Superior temporal gyrus (tissue), 1 donor: ENCODE data around the gene ATE1.
A peak's percentile ranks its signal among the peaks of the same experiment; 100 is the strongest.
"Not testable (repeated sequence)": the region's sequence is repeated elsewhere in the genome, so short reads cannot be mapped to it uniquely, and the experiment has no call there.

Source experiments
- DNase-seq: peaks from one replicate; pipeline ENCODE4 v3.0.0-alpha.2; 2016; ENCODE audit errors: extremely low spot score

ATE1 gene

DNA sequence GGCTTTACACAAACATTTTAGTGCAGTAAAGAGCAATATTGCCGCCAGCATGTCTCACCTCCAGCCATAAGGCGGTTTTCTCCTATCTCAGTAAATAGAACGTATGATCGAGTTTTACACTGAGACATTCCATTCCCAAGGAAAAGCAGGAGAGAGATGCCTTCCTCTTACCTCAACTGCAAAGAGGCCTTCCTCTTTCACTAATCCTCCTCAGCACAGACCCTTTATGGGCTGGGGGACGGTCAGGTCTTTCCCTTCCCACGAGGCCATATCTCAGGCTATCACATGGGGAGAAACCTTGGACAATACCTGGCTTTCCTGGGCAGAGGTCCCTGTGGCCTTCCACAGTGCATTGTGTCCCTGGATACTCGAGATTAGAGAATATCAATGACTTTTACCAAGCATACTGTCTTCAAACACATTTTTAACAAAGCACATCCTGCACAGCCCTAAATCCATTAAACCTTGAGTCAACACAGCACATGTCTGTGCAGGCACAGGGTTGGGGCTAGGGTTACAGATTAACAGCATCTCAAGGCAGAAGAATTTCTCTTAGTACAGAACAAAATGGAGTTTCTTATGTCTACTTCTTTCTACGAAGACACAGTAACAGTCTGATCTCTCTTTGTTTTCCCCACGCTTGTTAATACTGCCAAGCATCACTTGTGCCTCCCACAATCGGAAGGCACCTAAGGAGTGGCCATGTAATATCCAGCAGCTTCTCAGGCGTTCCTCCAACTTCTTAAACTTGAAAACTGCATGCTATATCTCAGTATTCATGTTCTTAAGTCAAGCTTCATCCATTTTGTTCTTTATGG is 2.6 kb upstream of the ATE1 start:
- DNase-seq: not testable (repeated sequence)

DNA sequence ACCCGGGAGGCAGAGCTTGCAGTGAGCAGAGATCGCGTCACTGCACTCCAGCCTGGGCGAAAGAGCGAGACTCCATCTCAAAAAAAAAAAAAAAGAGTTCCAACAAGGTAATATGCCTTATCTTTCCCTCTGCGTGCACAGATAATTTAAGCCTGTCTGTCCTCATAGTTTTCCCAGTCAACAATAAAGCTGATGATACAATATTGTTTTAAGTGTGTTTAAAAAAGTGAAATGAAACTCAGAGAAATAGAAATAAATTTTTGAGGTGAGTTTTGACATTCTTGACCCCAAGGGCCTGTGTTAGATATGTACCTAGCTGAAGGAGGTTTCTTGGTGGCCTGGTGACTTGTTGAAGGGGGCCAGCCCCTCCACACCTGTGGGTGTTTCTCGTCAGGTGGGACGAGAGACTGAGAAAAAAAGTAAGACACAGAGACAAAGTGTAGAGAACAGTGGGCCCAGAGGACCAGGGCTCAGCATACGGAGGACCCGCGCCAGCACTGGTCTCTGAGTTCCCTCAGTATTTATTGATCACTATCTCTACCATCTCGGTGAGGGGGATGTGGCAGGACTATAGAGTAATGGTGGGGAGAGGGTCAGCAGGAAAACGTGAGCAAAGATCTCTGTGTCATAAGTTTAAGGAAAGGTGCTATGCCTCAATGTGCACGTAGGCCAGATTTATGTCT is 1.9 kb upstream of the ATE1 start:
- DNase-seq: not testable (repeated sequence)

DNA sequence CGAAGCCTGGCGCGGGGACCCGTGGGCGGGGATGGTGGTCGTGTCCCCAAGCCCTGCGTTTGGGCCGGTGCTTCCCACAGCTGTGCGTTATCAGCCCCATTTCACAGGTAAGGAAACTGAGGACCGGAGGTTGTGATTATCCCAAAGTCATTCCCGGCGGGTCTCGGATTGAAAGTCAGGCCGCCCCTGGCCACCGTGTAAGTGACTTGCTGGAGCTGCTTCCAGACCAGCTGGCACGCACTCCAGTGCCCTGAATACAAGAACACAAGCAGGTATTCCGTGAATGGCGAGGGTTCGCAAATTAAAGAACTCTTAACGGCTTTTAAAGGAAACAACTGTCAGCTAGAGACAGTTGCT is 675 bp upstream of the ATE1 start:
- peak; percentile 49 for DNase-seq

DNA sequence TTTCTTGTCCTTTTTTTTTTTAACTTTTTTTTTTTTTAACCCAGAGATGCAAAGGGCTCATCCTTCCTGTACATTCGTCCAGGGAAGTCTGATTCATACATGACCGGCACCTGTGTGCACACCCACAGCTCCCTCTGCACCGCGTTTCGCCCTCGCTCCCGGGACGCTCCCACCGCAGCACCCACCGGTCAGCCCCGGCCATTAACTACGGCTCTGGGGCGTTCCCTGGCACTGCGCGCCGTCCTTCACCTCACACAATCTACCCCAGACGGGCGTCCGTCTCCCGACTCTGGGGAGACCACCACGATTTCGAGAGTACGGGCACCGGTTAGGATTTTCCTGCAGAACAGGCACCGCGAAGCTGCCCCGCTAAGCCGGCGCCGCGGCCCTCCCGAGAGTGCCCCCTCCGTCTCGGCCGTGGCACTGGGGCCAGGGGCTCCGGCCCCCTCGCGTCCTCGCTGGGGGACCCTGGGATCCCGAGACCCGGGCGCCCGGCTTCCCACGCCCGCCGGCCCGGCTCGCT is 452 bp downstream of the ATE1 start:
- peak; percentile 62 for DNase-seq

DNA sequence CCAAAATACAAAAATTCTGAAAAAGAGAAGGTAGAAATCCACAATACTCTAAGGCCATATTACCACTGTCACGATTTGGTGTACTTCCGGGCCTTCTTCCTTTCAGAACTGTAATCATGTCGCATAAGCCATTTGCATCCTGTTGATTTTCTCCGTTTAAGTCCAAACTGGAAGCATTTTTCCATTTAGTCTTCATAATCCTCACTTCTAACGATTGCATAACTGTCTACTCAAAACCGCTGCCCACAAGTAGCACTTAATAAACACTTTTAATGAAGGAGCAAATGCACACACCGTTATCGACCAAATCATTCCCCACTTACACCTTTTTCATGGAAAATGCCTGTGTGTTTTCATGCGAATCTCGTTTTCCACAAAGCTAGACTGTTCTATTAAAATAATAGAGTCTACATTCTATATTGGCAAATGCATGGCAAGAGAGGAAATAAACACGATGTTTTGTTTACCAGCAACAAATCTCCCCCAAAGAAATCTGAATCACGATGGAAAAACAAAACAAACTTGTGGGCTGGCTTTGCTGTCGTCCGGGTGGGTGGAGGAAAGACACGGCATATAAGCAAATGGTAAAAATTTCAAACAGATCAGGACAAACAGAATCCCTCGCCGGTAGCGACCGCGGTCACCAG is 1.0 kb downstream of the ATE1 start:
- DNase-seq: peak; percentile 71

DNA sequence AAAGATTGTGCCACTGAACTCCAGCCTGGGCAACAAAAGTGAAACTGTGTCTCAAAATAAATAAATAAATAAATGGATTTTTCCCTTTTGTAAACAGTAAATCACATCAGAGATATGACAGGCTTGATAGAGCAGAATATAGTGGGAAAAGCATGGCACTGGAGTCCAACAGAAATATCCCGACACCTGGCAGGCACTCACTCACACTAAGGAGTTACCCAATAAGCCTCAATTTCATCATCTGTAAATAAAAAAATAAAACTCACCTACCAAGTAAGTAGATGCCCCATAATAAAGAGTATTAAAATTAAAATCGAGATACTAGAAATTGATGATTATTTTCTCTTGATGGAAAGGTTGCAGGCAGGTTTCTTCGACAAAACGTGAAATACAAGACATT is 1.7 kb downstream of the ATE1 start:
- no peak for DNase-seq

DNA sequence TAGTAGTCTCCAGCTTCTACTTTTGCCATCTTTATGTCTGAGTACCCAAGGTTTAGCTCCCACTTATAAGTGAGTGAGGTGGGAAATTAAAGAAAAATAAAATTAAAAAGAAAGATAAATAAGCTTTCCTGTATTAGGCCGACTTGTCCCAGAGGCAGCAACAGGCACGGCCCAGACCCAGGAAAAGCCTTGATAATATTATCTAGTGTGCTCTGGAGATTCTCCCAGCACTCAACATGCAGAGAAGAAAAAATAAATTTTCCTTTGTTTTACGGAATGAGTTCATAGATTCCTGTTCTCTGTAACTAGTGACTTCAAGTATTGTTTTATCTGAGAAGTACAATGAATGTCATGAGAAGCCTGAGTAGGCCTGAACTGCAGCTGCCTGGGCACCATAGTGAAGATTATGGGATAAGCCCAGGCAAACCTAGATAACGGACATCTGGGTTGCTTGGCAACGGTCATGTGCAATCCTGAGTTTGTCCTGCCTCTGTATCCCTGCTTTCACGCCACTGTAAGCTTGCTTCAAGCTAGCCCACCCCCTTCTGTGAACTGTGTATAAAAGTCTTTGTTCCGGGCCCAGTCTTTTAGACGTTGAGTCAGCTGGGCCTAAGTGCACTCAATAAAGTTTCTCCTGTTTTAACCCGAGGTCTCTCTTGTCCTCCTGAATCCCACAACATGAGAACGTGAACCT is 6.4 kb downstream of the ATE1 start:
- peak; percentile 61 for DNase-seq

DNA sequence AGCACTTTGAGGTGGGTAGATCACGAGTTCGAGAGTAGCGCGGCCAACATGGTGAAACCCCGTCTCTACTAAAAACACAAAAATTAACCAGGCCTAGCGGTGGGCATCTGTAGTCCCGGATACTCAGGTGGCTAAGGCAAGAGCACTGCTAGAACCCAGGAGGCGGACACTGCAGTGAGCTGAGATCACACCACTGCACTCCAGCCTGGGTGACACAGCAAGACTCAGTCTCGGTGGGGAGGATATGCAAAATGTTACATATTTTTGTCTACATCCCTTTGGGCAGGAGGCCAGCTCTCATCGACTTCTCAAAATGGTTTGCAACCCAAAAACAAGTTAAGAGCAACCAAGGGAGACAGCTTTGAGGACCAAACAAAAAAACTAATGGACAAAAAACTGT is 8.2 kb downstream of the ATE1 start:
- DNase-seq: no peak

DNA sequence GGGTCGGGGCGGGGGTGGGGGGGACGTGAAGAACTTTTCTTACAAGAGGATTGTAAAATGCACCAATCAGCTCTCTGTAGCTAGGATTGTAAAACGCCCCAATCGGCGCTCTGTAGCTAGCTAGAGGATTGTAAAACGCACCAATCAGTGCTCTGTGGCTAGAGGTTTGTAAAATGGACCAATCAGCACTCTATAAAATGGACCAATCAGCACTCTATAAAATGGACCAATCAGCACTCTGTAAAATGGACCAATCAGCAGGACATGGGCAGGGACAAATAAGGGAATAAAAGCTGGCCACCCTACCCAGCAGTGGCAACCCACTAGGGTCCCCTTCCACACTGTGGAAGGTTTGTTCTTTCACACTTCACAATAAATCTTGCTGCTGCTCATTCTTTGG is 9.0 kb downstream of the ATE1 start:
- DNase-seq: not testable (repeated sequence)

DNA sequence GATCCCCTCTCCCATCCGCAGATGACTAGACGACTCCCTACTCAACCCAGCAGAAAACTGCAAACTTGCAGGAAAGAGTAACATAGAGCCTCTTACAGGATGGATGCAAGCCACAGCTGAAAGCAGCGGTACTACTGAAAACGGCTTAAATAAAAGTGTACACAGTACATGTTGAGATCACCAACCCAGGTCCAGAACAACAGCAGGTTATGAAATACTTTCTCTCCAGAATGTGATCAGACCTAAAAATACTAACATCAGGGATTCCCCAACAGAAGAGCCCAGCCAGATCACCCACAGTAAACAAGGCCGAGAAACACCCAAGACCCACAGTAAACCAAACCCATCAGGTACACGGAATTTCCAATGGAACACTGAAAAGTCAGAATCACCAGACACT is 13.2 kb downstream of the ATE1 start:
- DNase-seq: no peak

DNA sequence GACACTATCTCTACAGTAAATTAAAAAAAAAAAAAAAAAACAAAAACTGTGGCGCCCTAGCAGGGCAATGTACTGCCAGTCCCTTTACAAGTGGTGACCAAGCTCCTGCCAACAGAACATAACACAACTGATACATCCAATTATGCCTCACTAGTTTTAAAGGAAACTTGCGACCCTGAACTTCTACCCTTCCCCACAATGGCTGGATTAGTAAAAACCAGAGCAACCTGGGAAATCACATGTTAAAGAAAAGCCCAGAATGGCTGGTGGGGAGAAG is 16.5 kb downstream of the ATE1 start:
- no peak for DNase-seq

DNA sequence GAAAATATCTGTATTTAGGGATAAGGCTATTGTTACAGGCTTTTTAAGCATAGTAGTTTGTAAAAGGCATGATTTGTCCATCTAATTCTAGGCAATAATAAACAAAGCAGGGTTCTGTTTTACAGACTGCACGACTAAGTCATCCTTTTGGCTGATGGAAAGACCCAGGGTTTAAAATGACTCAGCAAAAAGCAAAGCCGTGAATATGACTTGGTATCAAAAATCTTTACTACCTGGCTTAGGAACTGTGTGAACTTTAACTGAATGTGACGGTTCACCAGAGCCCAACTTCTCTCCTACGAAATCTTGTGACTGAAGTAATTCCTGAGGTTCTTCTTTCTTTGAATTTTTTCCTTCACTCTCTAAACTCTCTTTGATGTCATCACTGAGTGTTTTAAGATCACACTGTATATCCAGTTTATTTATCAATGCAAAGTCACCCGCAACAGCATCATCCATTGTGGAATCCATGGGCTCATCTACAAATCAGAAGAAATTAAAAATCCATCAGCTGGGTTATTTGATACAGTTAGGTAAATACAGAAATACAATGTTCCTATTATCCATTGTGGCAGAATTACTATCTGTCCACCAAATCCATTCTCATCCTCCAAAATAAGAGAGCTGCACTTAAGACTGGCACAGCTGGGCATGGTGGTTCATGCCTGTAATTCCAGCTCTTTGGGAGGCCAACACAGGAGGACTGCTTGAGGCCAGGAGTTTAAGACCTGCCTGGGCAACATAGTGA is 17.0 kb downstream of the ATE1 start:
- peak; percentile 87 for DNase-seq

DNA sequence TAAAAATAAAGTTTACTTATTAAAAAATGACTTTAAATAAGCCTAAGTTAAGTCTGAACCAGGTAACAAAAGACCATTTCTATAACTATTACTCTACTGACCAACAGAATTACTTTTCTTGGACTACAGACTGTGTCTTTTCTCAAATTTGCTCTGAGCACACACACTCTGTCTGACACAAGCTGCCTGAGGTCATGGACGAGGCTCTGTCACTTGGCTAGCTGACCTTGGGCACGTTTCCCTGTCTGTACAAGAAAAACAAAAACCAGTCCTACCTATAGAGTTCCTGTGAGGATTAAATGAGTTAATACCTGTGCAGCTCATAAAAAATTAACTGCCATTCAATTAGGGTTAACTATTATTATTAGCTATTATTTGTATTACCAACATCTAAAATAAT is 22.9 kb downstream of the ATE1 start:
- no peak for DNase-seq

DNA sequence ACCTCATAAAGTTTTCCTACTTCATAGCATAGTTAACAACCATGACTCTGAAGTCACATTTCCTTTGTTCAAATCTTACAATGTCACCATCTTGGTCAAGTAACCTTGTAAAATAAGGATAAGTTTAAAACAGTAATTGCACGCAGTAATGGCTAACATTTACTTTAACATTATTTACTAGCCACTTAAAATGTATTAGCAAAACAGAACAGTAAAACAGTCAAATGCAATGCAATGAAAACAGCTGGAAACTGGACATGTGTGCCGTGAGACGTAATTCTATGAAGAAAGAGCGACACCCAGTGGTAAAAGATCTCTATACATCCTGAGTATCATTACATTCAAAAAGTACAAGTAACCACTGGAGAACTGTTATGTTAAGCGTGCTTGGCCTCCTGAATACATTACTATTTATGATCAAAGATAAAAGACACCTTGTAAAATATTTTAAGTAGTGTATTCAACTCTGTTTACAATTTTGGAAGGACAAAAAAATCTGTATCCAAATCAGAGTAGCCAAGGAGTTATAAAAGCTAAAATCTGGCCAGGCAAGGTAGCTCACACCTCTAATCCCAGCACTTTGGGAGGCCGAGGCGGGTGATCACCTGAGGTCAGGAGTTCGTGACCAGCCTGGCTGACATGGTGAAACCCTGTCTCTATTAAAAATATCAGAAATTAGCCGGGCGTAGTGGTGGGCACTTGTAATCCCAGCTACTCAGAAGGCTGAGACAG is 27.2 kb downstream of the ATE1 start:
- DNase-seq: peak; percentile 95

DNA sequence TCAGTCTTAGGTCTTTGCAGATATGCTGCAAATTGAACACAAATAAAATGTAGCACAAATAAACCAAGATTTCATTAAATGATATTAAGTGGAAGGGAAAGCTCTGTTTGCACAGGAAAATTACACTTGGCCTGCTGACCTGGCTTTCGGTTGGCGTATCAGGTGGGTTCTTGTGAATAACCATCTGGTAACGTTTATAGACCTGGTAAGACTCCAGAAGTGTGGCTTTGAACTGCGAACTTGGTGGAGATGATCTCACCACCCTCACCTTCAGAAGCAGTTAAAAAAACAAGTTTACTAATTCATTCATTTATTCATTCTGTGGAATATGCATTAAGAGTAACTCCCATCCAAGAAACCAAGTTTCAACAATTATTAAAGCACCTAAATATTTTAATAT is 28.1 kb downstream of the ATE1 start:
- DNase-seq: no peak

DNA sequence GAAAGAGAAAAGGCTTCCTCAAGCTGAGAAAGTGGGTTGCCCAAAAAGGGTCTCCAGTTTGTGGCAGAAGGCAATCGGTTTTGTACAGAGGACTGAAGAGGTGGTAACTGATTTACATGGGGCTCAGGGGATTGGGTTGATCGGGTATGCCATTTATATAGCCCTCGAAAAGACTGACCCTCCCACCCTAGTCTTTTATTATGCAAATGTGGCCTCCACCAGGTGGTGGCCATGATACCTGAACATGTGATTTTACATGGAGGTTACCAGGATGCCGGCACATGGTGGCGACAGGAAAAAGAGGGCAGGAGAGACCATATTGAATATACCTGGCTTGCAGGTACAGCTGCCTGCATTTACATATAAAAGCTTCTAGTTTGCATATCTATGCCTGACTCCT is 36.7 kb downstream of the ATE1 start:
- no peak for DNase-seq

DNA sequence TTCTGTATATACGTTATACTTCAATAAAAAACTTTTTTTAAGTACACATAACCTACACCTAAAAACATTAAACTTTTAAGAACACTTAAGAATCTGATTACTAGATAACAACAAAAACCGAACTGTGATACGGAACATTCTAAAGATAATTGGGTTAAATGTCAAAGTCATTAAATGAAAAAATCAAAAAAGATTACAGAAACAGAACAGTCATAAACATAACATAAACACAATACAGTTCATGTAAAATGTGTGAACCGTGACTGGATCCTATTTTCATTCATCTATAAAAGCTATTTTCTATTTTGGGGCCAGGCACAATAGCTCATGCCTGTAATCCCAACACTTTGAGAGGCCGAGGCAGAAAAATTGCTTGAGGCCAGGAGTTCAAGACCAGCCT is 38.6 kb downstream of the ATE1 start:
- no peak for DNase-seq

DNA sequence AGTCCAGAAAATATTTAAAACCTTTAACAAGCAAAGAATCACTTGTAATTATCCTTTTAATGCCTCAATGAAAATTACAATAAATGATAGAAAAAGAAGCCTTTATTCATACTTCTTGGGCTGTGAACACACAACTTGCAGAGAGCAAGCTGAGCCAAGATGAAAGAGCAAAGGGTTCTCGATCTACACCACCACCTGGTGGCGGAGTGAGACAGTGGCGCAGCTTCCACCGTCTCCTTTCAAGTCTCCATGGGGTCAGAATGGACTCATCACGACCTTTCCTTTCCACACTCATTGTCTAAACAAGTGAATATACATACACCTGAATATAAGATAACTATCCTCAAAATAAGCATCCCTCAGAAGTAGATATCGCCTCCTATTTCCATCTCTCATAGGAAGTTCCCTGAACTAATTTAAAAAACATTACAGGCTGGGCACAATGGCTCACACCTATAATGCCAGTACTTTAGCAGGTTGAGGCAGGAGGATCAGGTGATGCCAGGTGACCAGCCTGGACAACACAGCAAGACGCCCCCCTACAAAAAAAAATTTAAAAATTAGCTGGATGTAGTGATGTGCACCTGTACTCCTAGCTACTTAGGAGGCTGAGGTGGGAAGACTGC is 40.7 kb downstream of the ATE1 start:
- DNase-seq: peak; percentile 91

DNA sequence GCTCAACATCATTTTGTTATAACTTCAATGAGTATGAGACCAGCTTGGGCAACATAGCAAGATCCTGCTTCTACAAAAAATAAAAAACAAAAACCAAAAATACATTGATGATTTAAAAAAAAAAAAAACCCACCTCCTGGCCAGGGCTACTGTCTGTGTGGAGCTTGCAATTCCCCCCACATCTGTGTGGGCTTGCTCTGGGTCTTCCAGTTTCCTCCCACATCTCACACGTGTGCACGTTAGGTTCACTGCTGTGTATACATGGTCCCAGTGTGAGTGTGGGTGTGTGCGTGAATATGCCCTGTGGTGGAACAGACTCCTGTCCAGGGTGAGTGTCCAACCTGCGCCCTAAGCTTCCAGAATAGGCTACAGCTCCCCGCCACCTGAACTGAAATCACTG is 41.6 kb downstream of the ATE1 start:
- DNase-seq: no peak

DNA sequence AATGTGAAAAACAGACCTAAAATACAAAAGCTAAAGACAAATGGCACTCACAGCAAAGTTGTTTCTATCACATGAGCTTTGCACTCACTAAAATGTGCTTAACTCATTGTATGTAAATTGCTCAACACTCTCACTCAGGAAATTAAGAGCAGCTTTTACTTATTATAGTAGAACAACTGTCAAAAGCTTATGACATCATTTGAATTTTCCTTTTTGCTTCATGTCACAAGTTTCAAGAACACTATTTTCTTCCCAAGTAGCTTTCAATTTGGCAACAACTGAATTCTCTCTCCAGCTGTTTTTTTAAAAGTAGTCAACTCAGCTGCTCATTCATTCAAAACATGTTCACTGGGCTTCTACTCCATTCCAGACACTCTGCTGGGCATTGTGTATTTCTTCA is 46.9 kb downstream of the ATE1 start:
- DNase-seq: no peak

DNA sequence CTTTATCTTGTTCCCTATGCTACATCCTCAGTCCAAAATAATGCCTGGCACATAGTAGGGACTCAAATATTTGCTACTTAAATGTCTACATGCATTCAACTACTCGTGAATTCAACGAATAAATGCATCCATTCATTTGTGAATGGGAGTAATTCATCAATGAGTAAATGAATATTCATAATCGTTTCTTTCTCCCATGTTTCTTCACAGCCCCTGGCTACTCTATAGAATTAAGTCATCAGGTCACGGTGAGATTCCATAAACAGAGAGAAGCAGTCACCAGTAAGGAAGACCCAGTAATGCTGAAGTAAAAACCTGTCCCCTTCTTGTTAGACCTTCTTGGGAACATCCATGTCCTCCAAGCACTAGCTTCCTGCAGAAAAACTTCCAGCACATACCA is 48.4 kb downstream of the ATE1 start:
- no peak for DNase-seq
